GM21529 (cell line): ENCODE data around the gene GPR89B.
A peak's percentile ranks its signal among the peaks of the same experiment; 100 is the strongest.
"Not testable (repeated sequence)": the region's sequence is repeated elsewhere in the genome, so short reads cannot be mapped to it uniquely, and the experiment has no call there.

Source experiments
- ATAC-seq: cut with Tn5 transposase; IDR thresholded peaks from one replicate; pipeline ENCODE4 v1.9.1; 2021; ENCODE audit not compliant: unreplicated experiment

GPR89B gene

DNA sequence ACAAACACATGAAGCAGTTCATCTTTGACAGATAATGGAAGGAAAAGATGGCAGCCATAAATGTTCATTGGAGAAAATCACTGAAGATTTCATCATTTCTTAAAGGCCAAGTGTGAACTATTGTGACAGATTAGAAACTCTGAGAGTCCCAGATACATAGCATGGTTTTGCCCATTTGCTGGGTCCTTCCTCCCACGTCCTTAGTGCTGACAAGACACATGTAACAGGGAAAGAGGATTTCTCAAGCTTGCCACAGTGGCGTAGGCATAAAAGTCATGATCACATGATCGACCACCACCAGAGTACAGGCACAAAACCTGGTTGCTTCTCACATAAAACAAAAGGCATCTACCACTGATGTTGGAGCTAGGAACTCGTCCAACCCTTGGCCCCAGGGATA is 98.8 kb downstream of the GPR89B start:
- not testable (repeated sequence) for ATAC-seq

DNA sequence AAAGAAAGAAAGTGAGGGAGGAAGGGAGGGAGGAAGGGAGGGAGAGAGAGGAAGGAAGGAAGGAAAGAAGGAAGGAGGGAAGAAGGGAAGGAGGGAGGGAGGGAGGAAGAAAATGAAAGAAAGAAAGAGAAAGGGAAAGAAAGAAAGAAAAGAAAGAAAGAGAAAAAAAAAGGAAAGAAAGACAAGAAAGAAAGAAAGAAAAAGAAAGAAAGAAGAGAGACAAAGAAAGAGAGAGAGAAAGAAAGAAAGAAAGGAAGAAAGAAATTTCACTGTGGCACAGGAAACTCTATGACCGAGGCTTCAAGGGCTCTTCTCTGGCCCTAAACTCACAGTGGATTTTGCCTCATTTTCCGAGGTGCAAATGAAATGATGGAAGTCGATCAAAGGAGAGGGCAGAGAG is 104.0 kb downstream of the GPR89B start:
- ATAC-seq: not testable (repeated sequence)

DNA sequence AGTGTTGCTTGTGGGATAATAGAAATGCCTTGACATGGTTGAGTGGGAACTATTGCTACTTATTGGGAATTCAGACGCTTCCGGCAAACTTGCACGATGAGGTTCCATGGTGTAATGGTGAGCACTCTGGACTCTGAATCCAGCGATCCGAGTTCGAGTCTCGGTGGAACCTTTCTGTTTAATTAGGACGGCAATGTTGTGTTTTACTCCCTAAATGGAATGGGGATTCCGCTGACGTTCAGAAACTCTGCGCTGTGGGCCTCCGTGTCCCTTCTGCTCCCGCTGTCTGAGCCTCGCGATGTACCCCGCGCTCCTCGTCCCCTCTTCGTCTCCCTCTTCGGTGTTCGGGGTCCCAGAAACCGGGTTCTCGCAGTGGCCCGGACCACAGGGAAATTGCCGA is 104.5 kb downstream of the GPR89B start:
- ATAC-seq: not testable (repeated sequence)

DNA sequence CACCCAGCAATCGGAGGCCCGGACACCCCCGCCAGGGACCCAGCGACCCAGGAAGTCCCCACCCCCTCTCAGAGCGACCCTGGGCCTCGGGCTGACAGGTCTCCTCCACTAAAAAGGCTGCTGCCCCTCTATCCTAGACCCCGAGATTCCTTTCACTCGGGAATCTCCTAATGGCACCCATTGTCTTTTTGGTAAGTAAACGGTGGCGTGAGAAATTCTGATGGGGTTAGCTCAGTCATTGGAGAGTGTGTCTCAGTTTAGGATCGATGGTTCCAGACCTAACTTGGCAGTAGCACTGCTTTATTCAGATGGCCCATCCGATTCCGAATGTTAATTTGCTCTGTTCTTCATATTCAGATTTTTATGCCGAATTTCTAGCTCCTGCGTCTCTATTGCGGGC is 104.9 kb downstream of the GPR89B start:
- not testable (repeated sequence) for ATAC-seq

DNA sequence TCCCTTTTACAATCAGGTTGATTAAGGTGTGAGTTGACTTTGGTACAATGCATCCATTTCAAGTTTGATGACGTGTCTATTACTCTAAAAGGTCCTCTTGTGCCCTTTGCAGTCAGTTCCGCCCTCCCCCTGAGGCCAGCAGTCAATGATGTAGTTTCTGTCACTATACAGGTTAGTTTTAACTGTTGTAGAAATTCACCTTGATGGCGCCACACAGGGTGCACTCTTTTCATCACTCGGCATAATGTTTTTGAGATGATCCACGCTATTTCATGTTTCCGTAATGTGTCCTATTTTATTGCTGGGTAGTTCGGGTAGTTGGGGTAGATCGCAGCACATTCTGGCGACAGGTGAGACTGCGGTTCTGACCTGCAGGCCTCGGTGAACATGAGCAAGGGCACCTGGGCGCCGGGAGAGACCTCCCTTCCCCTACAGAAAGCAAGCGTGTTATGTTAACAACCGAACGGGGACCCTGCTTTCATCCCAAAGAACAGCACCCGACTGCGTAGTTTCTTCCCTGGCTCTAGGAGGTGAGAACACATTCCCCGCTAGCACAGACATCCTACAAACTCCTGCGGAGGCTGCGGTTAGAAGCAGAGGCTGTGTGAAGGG is 109.7 kb downstream of the GPR89B start:
- ATAC-seq: peak; percentile 10

DNA sequence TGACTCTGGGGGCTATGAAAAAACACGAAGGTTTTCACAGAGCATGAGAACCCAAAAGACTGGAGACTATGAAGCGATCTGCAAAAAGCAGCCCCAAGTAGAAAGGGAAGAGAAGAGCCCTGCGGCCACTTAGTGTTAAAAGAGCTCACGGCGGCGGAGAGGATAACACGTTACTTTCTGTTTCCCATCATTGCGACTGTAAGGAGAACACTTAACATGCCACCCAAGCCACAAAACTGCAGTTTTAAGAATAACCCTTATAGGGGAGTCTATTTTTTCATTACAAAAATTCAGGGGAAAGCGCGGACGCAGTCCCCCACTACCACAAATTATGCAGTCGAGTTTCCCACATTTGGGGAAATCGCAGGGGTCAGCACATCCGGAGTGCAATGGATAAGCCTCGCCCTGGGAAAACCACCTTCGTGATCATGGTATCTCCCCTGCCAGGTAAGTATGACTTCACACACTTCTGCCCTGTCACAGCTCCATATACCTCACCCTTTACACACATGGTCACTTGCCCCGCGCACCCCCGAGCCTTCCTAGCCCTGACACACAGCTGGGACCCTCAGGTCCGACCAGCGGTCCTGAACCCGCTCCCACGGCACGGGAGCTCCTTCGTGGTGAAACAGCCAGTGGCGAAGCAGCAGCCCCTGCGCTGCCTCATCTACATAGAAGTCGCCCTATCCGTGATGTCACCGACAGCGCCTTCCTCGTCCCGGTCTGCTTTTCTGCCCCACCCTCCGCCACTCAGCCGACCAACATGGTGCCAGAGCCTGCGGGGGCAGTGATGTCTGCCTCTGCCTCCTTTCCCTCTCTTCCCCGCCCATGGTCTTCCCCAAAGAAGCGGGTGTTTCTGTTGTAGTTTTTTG is 110.5 kb downstream of the GPR89B start:
- peak; percentile 81 for ATAC-seq
